AG09309 (cell line): ENCODE data around the gene MELTF.

Experiments used
- DNase-seq: peaks from one replicate; pipeline ENCODE4 v3.0.0-alpha.2; 2010; ENCODE audit warnings: low read depth
- H3K4me3 ChIP-seq: 2 replicates; pipeline ENCODE4 v1.5.1; 2011; ENCODE audit warnings: mild to moderate bottlenecking, low read depth, low read length, moderate library complexity; ENCODE audit not compliant: control insufficient read depth
- TF ChIP-seq, protein P1 (sequence below): IDR thresholded peaks from 2 replicates; pipeline ENCODE4 v1.5.1; 2011; ENCODE audit warnings: mild to moderate bottlenecking, low read depth, low read length, inconsistent platforms; ENCODE audit not compliant: insufficient read depth, control insufficient read depth; ENCODE audit errors: missing control alignments

MELTF gene

DNA sequence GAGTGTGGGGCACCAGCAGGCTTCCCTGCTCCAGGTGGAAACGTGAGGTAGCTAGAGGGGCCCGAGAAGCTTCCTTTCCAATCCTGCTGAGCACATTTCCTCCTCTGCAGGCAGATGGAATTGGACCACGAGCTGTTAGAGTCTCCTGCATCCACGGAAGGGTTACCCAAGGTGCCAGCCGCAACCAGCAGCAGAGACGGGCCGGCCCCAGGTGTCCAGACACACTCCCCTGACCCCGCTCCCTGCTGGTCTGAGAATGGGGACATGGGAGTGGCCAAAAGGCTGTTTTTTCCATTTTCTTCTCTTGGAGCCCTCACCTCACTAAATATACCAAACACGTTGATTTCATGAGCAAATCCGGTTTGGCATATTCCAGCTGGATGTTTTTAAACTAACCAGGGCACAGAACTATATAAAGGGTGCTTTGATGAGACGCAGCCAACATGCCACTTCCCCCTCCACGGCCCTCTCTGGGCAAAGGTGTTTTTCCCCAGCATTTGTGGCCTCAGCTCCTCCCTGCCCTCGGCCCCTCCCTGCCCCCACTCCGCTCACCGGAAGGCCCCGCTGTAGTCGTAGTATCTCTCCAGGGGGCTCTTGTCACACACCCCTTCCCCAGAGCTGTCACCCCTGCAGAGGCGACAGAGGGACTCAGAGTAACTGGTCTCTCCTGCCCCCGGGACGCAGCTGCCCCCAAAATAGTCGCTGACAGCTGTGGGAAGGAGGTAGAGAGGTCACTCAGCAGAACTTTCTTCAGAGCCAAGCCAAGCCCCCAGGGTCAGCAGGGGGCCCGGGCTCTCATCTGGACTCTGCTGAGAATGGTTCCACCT lies 7.0 kb downstream of the MELTF start:
- no peak for DNase-seq
- H3K4me3 ChIP-seq, result no peak overlapping the region
- TF ChIP-seq, protein P1, sequence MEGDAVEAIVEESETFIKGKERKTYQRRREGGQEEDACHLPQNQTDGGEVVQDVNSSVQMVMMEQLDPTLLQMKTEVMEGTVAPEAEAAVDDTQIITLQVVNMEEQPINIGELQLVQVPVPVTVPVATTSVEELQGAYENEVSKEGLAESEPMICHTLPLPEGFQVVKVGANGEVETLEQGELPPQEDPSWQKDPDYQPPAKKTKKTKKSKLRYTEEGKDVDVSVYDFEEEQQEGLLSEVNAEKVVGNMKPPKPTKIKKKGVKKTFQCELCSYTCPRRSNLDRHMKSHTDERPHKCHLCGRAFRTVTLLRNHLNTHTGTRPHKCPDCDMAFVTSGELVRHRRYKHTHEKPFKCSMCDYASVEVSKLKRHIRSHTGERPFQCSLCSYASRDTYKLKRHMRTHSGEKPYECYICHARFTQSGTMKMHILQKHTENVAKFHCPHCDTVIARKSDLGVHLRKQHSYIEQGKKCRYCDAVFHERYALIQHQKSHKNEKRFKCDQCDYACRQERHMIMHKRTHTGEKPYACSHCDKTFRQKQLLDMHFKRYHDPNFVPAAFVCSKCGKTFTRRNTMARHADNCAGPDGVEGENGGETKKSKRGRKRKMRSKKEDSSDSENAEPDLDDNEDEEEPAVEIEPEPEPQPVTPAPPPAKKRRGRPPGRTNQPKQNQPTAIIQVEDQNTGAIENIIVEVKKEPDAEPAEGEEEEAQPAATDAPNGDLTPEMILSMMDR, result no peak

DNA sequence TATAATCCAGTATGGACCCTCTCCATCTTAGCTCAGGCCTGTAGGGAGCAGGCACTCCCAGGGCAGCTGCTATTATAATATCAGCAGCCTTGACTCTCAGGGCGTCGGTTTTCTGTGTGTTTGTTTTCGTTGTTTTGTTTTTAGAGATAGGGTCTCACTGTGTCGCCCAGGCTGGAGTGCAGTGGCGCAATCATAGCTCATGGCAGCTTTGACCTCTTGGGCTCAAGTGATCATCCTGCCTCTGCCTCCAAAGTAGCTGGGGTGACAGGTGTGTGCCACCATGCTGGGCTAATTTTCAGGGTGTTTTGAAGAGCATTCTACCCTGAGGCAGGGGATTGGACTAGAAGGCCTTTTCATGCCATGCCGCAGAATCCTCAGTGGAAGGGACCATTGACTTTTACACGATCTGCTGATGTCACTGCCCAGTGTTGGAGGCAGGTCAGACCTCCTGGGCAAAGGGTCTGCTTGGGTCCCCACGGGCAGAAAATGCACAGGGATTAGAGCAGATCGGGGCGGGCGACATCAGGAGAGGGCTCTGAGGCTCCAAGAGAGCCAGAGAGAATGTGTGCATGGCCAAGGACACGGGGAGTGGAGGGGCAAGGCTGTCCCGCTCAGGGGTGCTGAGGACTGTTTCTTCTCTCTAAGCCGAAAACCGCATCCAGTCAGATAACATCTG lies 7.8 kb downstream of the MELTF start:
- no peak overlapping the region for H3K4me3 ChIP-seq
- DNase-seq, result no peak
- TF ChIP-seq, protein P1, result no peak

DNA sequence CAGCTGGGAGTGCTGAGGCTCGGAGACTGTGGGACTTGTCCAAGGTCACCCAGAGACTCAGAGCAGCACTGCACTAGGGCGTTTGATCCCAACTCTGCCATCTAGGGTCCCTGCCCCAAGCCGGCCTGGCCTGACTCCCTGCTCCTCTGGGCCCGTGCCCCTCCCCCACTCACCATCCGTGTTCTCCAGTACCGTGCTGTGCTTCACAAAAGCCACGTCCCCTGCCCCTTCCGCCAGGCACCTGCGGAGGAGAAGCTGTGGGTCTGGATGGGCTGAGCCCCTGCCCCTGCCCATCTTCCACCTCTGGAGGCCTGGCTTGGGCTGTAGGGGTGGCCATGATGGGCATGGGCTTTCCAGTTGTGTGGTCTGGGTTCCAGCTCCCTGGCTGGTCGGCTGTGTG lies 8.4 kb downstream of the MELTF start:
- DNase-seq, result no peak
- TF ChIP-seq, protein P1, result no peak
- no peak overlapping the region for H3K4me3 ChIP-seq

DNA sequence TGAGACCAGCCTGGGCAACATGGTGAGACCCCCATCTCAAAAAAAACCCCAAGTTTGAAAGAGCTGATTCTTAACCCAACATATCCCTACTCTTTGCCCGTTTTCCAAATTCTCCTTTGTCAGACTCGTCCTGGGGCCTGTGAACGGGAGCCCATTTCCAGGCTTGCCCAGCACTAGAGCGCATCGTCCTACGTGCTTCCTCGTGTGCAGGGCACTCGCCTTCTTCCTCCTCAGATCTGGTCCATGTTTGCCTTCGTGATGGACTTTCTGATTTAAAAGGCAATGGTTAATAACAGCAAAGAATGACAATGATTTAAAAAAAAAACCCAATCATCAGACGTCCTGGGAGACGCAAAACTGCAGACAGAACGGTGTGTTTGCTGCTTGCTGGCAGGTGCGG lies 10.1 kb downstream of the MELTF start:
- TF ChIP-seq, protein P1, result no peak
- no peak overlapping the region for H3K4me3 ChIP-seq
- no peak for DNase-seq

DNA sequence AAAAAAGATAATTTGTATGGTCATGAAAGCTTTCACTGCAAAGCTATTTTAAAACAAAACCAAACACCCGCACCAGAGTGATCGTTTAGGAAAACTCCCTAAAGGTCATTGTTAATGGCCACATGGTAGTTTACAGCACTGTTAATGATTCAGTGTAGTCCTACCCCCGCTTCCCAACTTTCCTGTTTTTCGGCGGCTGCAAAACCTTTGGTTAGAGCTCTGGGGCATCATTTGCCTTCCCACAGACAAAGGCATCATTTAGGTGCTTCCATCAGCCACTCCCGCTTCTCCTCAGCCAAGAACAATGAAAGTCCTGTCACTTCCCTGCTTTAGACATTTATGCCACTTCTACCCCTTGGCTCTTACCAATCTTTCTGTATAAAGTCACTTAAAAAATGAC lies 10.6 kb downstream of the MELTF start:
- TF ChIP-seq, protein P1, result no peak
- H3K4me3 ChIP-seq, result no peak overlapping the region
- DNase-seq, result no peak

DNA sequence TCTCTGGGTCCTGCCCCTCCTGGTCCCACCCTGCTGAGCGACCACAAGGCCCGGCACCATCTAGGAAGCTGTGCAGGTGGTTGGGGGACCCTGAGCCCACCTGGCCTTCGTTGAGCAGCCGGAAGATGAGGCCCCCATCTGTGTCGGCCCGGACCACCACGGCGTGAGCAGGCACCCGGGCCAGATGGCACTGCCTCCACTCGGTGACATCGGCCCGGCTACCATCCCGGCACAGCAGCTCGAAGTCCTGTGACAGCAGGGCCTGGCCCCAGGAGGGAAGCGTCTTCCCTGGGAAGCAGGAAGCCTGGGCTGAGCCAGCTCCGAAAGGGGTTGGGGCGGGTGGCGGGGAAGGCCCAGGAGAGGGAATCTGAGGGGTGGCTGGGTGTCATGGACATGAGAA lies 12.6 kb downstream of the MELTF start:
- no peak for DNase-seq
- no peak overlapping the region for H3K4me3 ChIP-seq
- TF ChIP-seq, protein P1, result no peak
